Measurements from ENCODE around the gene UTP11. TPM values are rescaled to one million over a fixed set of nuclear protein-coding genes. Genes with fewer than 3 reads are reported as not detected.
A peak's percentile ranks its signal among the peaks of the same experiment; 100 is the strongest.

The UTP11 gene
- total and polyA plus RNA-seq, 2 experiments from 2014 or later = 37.1 to 51.0 TPM

GRCh38 chr1:38013227-38013622 is 691 bp downstream of the UTP11 start:
- Histone ChIP-seq H3K36me3 (ENCODE audit: low read depth) (peaks cover 20% of the 10 kb centered on the region; the same call in 1 of the 2 replicates), H3K9ac (peak overlapping the region; percentile 94), H2AFZ (peak overlapping the region; percentile 87), H3K4me1 (ENCODE audit: insufficient read depth) (peaks cover 21% of the 10 kb centered on the region), H3K27me3 (replicated peaks; ENCODE audit: insufficient read depth) (no peaks in the 10 kb centered on the region), H3K4me2 (ENCODE audit: unreplicated experiment) (peak overlapping the region; percentile 97), H3K9me3 (ENCODE audit: low read depth) (no peaks in the 10 kb centered on the region), H3K79me2 (ENCODE audit: insufficient read depth) (peaks cover 55% of the 10 kb centered on the region), H3K27ac (peak overlapping the region; percentile 92), H3K9me2 (ENCODE audit: insufficient read depth) (no peaks in the 10 kb centered on the region), H4K20me1 (ENCODE audit: insufficient read depth) (no peaks in the 10 kb centered on the region), H3K4me3 (peak overlapping the region; percentile 91), H3F3A (ENCODE audit: insufficient read depth) (peaks cover 20% of the 10 kb centered on the region)
- in situ Hi-C loops (cut with MboI) = no loop called here
- TF ChIP-seq EZH2phosphoT487 (IDR thresholded peaks at IDR 0.05; ENCODE audit: insufficient read depth, low read depth) (no peak), EZH2 (IDR thresholded peaks at IDR 0.05; ENCODE audit: insufficient read depth, poor library complexity, severe bottlenecking) (no peak)
- WGBS, 2 experiments (ENCODE audit: low coverage in 1 of 2, low lambda C conversion rate in 2 of 2, missing lambda C conversion rate in 2 of 2) = 12 to 13% methylated on average over 4 of the region's 4 CpGs
- DNase-seq = no peak

GRCh38 chr1:38014171-38014570 is 1.6 kb downstream of the UTP11 start:
- H3K27ac ChIP-seq = peak overlapping the region; percentile 14; the same call in 1 of the 2 replicates
- H3F3A ChIP-seq (ENCODE audit: insufficient read depth) = peaks cover 18% of the 10 kb centered on the region
- no peak for TF ChIP-seq EZH2phosphoT487 (IDR thresholded peaks at IDR 0.05; ENCODE audit: insufficient read depth, low read depth)
- no peak for TF ChIP-seq EZH2 (IDR thresholded peaks at IDR 0.05; ENCODE audit: insufficient read depth, poor library complexity, severe bottlenecking)
- 39 to 45% methylated on average over 4 of the region's 4 CpGs for WGBS, 2 experiments (ENCODE audit: low coverage in 1 of 2, low lambda C conversion rate in 2 of 2, missing lambda C conversion rate in 2 of 2)
- H4K20me1 ChIP-seq (ENCODE audit: insufficient read depth) = no peaks in the 10 kb centered on the region
- in situ Hi-C loops (cut with MboI) = no loop called here
- no peak overlapping the region for H2AFZ ChIP-seq
- DNase-seq = peak; percentile 68
- no peaks in the 10 kb centered on the region for H3K9me2 ChIP-seq (ENCODE audit: insufficient read depth)
- peak overlapping the region; percentile 94 for H3K9ac ChIP-seq
- H3K36me3 ChIP-seq (ENCODE audit: low read depth) = peaks cover 29% of the 10 kb centered on the region; the same call in 1 of the 2 replicates
- peak overlapping the region; percentile 97 for H3K4me2 ChIP-seq (ENCODE audit: unreplicated experiment)
- H3K4me3 ChIP-seq = peak overlapping the region; percentile 91
- H3K27me3 ChIP-seq (replicated peaks; ENCODE audit: insufficient read depth) = no peaks in the 10 kb centered on the region
- no peaks in the 10 kb centered on the region for H3K9me3 ChIP-seq (ENCODE audit: low read depth)
- H3K79me2 ChIP-seq (ENCODE audit: insufficient read depth) = peaks cover 61% of the 10 kb centered on the region
- peaks cover 17% of the 10 kb centered on the region for H3K4me1 ChIP-seq (ENCODE audit: insufficient read depth)

- no peaks in the 10 kb centered on the region for H3K9me3 ChIP-seq (ENCODE audit: low read depth)
- no peaks in the 10 kb centered on the region for H3K9me2 ChIP-seq (ENCODE audit: insufficient read depth)
- no peak overlapping the region for H2AFZ ChIP-seq
- no peak for DNase-seq
- H3K9ac ChIP-seq = peak overlapping the region; percentile 94
- peaks cover 17% of the 10 kb centered on the region for H3K4me1 ChIP-seq (ENCODE audit: insufficient read depth)
- H3K4me3 ChIP-seq = peak overlapping the region; percentile 91
- 60 to 65% methylated on average over 11 of the region's 11 CpGs for WGBS, 2 experiments (ENCODE audit: low coverage in 1 of 2, low lambda C conversion rate in 2 of 2, missing lambda C conversion rate in 2 of 2)
- H4K20me1 ChIP-seq (ENCODE audit: insufficient read depth) = no peaks in the 10 kb centered on the region
- TF ChIP-seq EZH2phosphoT487 (IDR thresholded peaks at IDR 0.05; ENCODE audit: insufficient read depth, low read depth) (no peak), EZH2 (IDR thresholded peaks at IDR 0.05; ENCODE audit: insufficient read depth, poor library complexity, severe bottlenecking) (no peak)
- H3K27me3 ChIP-seq (replicated peaks; ENCODE audit: insufficient read depth) = no peaks in the 10 kb centered on the region
- peaks cover 67% of the 10 kb centered on the region for H3K79me2 ChIP-seq (ENCODE audit: insufficient read depth)
- H3F3A ChIP-seq (ENCODE audit: insufficient read depth) = peaks cover 12% of the 10 kb centered on the region
- peaks cover 34% of the 10 kb centered on the region for H3K36me3 ChIP-seq (ENCODE audit: low read depth)
- H3K4me2 ChIP-seq (ENCODE audit: unreplicated experiment) = peak overlapping the region; percentile 97
- H3K27ac ChIP-seq = peak overlapping the region; percentile 14; the same call in 1 of the 2 replicates
- in situ Hi-C loops (cut with MboI) = no loop called here
Measured at GRCh38 chr1:38014724-38015424, 2.3 kb downstream of the UTP11 start.

- Histone ChIP-seq H3K9me3 (ENCODE audit: low read depth) (no peaks in the 10 kb centered on the region), H3K4me3 (no peak overlapping the region), H3K9ac (peak overlapping the region; percentile 17; the same call in 1 of the 2 replicates), H3K4me2 (ENCODE audit: unreplicated experiment) (no peak overlapping the region), H3K9me2 (ENCODE audit: insufficient read depth) (no peaks in the 10 kb centered on the region), H4K20me1 (ENCODE audit: insufficient read depth) (no peaks in the 10 kb centered on the region), H2AFZ (no peak overlapping the region), H3K4me1 (ENCODE audit: insufficient read depth) (peaks cover 17% of the 10 kb centered on the region), H3F3A (ENCODE audit: insufficient read depth) (peaks cover 8% of the 10 kb centered on the region), H3K27me3 (replicated peaks; ENCODE audit: insufficient read depth) (no peaks in the 10 kb centered on the region), H3K79me2 (ENCODE audit: insufficient read depth) (peaks cover 78% of the 10 kb centered on the region), H3K36me3 (ENCODE audit: low read depth) (peaks cover 36% of the 10 kb centered on the region), H3K27ac (peak overlapping the region; percentile 21; the same call in 1 of the 2 replicates)
- TF ChIP-seq EZH2phosphoT487 (IDR thresholded peaks at IDR 0.05; ENCODE audit: insufficient read depth, low read depth) (no peak), EZH2 (IDR thresholded peaks at IDR 0.05; ENCODE audit: insufficient read depth, poor library complexity, severe bottlenecking) (no peak)
- no peak for DNase-seq
- in situ Hi-C loops (cut with MboI) = no loop called here
- 60 to 64% methylated on average over 6 of the region's 6 CpGs for WGBS, 2 experiments (ENCODE audit: low coverage in 1 of 2, low lambda C conversion rate in 2 of 2, missing lambda C conversion rate in 2 of 2)
Measured at GRCh38 chr1:38015978-38016725, 3.6 kb downstream of the UTP11 start.

All from GM23248 (cell line).